B cell (primary cell): ENCODE measurements around the gene ZNF148. TPM values are rescaled to one million over a fixed set of nuclear protein-coding genes. Genes with fewer than 3 reads are reported as not detected.

Experiments used
- ATAC-seq: fragments of 200-7000 bp; cut with Tn5 transposase; one replicate; pipeline ENCODE4 v1.10.0; 2021; ENCODE audit warnings: low read depth, mild to moderate bottlenecking, moderate number of reproducible peaks, moderate library complexity
- CTCF ChIA-PET: fragments of 350-600 bp; sonication (Branson Sonifier 250); formaldehyde crosslinking; loops from one replicate; lab custom pipeline; 2021; ENCODE audit warnings: antibody characterized with exemption, inconsistent platforms; lab: Charles Lee
- POLR2A ChIA-PET: fragments of 350-600 bp; sonication (Branson Sonifier 250); formaldehyde crosslinking; loops from one replicate; lab custom pipeline; 2021; ENCODE audit warnings: antibody characterized with exemption; lab: Charles Lee
- DNase-seq: peaks from one replicate; pipeline ENCODE4 v3.0.0; 2013
- H2AFZ ChIP-seq: 2 replicates; pipeline ENCODE4 v1.6.1; 2012; ENCODE audit warnings: mild to moderate bottlenecking, low read depth, low read length; ENCODE audit not compliant: insufficient read depth, poor library complexity, severe bottlenecking
- H3K27ac ChIP-seq, 2 donors: 1 replicate in 1 of 2; 2 replicates in 1 of 2; pipeline ENCODE4 v1.5.1; 2012 to 2013; ENCODE audit warnings: low read length in 2 of 2, mild to moderate bottlenecking in 2 of 2, moderate library complexity in 1 of 2
- H3K27me3 ChIP-seq, 4 experiments: fragments of 200-600 bp in 1 of 4; sonication (generic) in 1 of 4; replicated peaks in 1 of 4; 1 replicate in 2 of 4; 2 replicates in 2 of 4; pipeline versions ENCODE4 v1.6.1 to v1.7.0; 2013 to 2016; ENCODE audit warnings: low read length in 3 of 4, mild to moderate bottlenecking in 2 of 4, mixed read lengths in 1 of 4, moderate library complexity in 1 of 4; ENCODE audit not compliant: insufficient read depth in 4 of 4, control insufficient read depth in 3 of 4; ENCODE audit errors: control extremely low read depth in 1 of 4
- H3K36me3 ChIP-seq, 2 experiments: replicated peaks in 1 of 2; 1 replicate in 1 of 2; 2 replicates in 1 of 2; pipeline versions ENCODE4 v1.6.1 to v1.7.1; 2013; ENCODE audit warnings: low read length in 1 of 2; ENCODE audit not compliant: insufficient read depth in 2 of 2, control insufficient read depth in 1 of 2; ENCODE audit errors: control extremely low read depth in 1 of 2, extremely low read depth in 1 of 2
- H3K4me1 ChIP-seq, 2 donors: fragments of 200-600 bp in 1 of 2; sonication (generic) in 1 of 2; 1 replicate in 1 of 2; 2 replicates in 1 of 2; pipeline versions ENCODE4 v1.5.1 to v1.6.1; 2013 to 2017; ENCODE audit warnings: low read length in 2 of 2; ENCODE audit not compliant: control insufficient read depth in 2 of 2, insufficient read depth in 2 of 2
- H3K4me2 ChIP-seq: replicated peaks from 2 replicates; pipeline ENCODE3; 2012; ENCODE audit warnings: mild to moderate bottlenecking, low read depth, low read length; ENCODE audit not compliant: poor library complexity, severe bottlenecking
- H3K4me3 ChIP-seq, 5 experiments: fragments of 200-600 bp in 1 of 5; sonication (generic) in 1 of 5; 1 replicate in 3 of 5; 2 replicates in 2 of 5; pipeline versions ENCODE4 v1.5.1 to v1.7.0; 2011 to 2016; ENCODE audit warnings: low read length in 4 of 5, mild to moderate bottlenecking in 4 of 5, low read depth in 2 of 5, control low read depth in 1 of 5, moderate library complexity in 1 of 5; ENCODE audit not compliant: insufficient read depth in 1 of 5; ENCODE audit errors: control extremely low read depth in 1 of 5, extremely low read depth in 1 of 5
- H3K79me2 ChIP-seq: fragments of 200-600 bp; sonication (generic); one replicate; pipeline ENCODE4 v1.6.0; 2016; ENCODE audit warnings: low read length; ENCODE audit not compliant: control insufficient read depth, insufficient read depth
- H3K9ac ChIP-seq: fragments of 200-600 bp; sonication (generic); 2 replicates; pipeline ENCODE4 v1.6.1; 2017; ENCODE audit warnings: mild to moderate bottlenecking, low read length, moderate library complexity
- H3K9me3 ChIP-seq, 3 donors: one replicate each; pipeline versions ENCODE4 v1.6.1 to v1.7.1; 2013; ENCODE audit warnings: low read length in 2 of 3; ENCODE audit not compliant: control insufficient read depth in 2 of 3, insufficient read depth in 1 of 3; ENCODE audit errors: control extremely low read depth in 1 of 3
- H4K20me1 ChIP-seq: 2 replicates; pipeline ENCODE4 v1.6.0; 2012; ENCODE audit warnings: mild to moderate bottlenecking, low read length; ENCODE audit not compliant: insufficient read depth, control insufficient read depth, poor library complexity, severe bottlenecking
- H3K27ac Mint-ChIP-seq: one replicate; pipeline ENCODE4 v1.8.0; 2021; ENCODE audit warnings: mixed read lengths
- H3K27me3 Mint-ChIP-seq: one replicate; pipeline ENCODE4 v1.8.0; 2021; ENCODE audit warnings: mixed read lengths
- H3K4me1 Mint-ChIP-seq: one replicate; pipeline ENCODE4 v1.8.0; 2021; ENCODE audit warnings: mixed read lengths
- H3K4me3 Mint-ChIP-seq: one replicate; pipeline ENCODE4 v1.8.0; 2021; ENCODE audit warnings: mixed read lengths
- H3K9me3 Mint-ChIP-seq: one replicate; pipeline ENCODE4 v1.8.0; 2022; ENCODE audit warnings: mixed read lengths; ENCODE audit not compliant: insufficient read depth
- CTCF ChIP-seq: fragments of 200-600 bp; IDR thresholded peaks from one replicate; pipeline ENCODE4 v1.8.0; 2022; ENCODE audit warnings: antibody characterized with exemption, mild to moderate bottlenecking
- EZH2 ChIP-seq: IDR thresholded peaks from 2 replicates; pipeline ENCODE4 v1.6.1; 2012; ENCODE audit warnings: borderline replicate concordance, low read depth, mild to moderate bottlenecking, moderate library complexity, low read length; ENCODE audit not compliant: insufficient read depth, poor library complexity, severe bottlenecking
- WGBS: methylation state at CpG from one replicate; pipeline ENCODE4 v1.1.5; 2013; ENCODE audit warnings: missing lambda C conversion rate; ENCODE audit not compliant: insufficient coverage; 5-methylcytosine and 5-hydroxymethylcytosine counted together
- intact Hi-C: fragments of 100-400 bp; cut with micrococcal nuclease; formaldehyde crosslinking; loops from one replicate; pipeline ENCODE4 v1.10.0; 2022
- polyA plus RNA-seq: library from polyadenylated mRNA; depleted of rRNA; stranded (reverse); fragments of >200 nt; gene quantifications from 2 replicates; pipeline ENCODE4 v1.2.3, GENCODE V29; 2012
- total RNA-seq, 2 donors: library from RNA; stranded (reverse); fragments of 120-200 nt in 1 of 2; gene quantifications; 1 replicate in 1 of 2; 2 replicates in 1 of 2; pipeline versions ENCODE4 v1.2.3 to v1.2.4, GENCODE V29; 2013 to 2022

Gene ZNF148
- total and polyA plus RNA-seq, 2 donors (not counting 1 experiment from before 2014, with no cell fraction given) = 8.1 to 71.5 TPM

- Histone ChIP-seq H3K79me2 (peaks cover 77% of the 10 kb centered on the region), H3K9me3 (no peaks in the 10 kb centered on the region), H2AFZ (no peak overlapping the region), H3K4me3 (no peak overlapping the region), H3K9ac (no peak overlapping the region), H3K4me1 (peaks cover 0 to 4% of the 10 kb centered on the region in 2 donors), H4K20me1 (peaks cover 63% of the 10 kb centered on the region), H3K27me3 (no peaks in the 10 kb centered on the region), H3K27ac (no peak overlapping the region), H3K36me3 (peaks cover 2 to 4% of the 10 kb centered on the region in 2 experiments), H3K4me2 (no peak overlapping the region)
- DNase-seq (no peak), ATAC-seq (no peak)
- 91% methylated on average over 5 of the region's 5 CpGs for WGBS
- Mint-ChIP-seq H3K27me3 (no peaks in the 10 kb centered on the region), H3K9me3 (peaks cover 6% of the 10 kb centered on the region), H3K4me1 (peaks cover 39% of the 10 kb centered on the region), H3K27ac (no peak overlapping the region), H3K4me3 (no peak overlapping the region)
- CTCF ChIA-PET = interaction anchor here (0.6 kb wide), 1 partner anchor 54 kb away, joined by 7 read pairs; no protein-coding TSS in a partner anchor
- intact Hi-C loops = no loop called here
- TF ChIP-seq CTCF = no peak
- POLR2A ChIA-PET = no interaction called here
Observed at GRCh38 chr3:125334675-125335560, 40.2 kb downstream of the ZNF148 start.

DNA sequence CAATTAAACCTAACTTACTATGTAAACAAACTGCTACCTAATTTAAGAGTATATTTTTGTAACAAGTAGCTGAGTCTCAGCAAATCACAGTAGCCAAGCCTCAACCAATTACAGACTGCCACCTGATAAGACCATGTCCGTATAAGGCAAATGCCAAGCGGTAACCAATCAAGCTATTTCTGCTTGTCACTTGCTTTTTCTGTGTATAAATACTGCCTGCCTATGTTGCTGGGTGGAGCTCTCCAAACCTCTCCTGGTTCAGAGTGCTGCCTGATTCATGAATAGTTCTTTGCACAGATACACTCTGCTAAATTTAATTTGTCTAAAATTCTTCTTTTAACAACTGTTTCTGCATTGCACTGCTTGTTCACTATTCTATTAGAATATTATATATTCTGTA lies 42.6 kb downstream of the ZNF148 start:
- peaks cover 31% of the 10 kb centered on the region for H3K4me1 Mint-ChIP-seq
- no peaks in the 10 kb centered on the region for H3K27me3 Mint-ChIP-seq
- POLR2A ChIA-PET = no interaction called here
- no peak overlapping the region for H2AFZ ChIP-seq
- peaks cover 0 to 4% of the 10 kb centered on the region in 2 donors for H3K4me1 ChIP-seq
- DNase-seq = no peak
- H3K27ac Mint-ChIP-seq = no peak overlapping the region
- WGBS = 67% methylated on average over 2 of the region's 2 CpGs
- no peak overlapping the region for H3K9ac ChIP-seq
- ATAC-seq = no peak
- H3K9me3 Mint-ChIP-seq = peaks cover 6% of the 10 kb centered on the region
- H3K79me2 ChIP-seq = peaks cover 55% of the 10 kb centered on the region
- no peaks in the 10 kb centered on the region for H3K27me3 ChIP-seq
- no peak overlapping the region for H3K4me3 ChIP-seq
- H3K27ac ChIP-seq = no peak overlapping the region
- H3K9me3 ChIP-seq = peaks cover 0 to 1% (median 0%) of the 10 kb centered on the region in 3 donors
- CTCF ChIA-PET = interaction anchor here (0.7 kb wide), 1 partner anchor 19 kb away, joined by 3 read pairs; no protein-coding TSS in a partner anchor
- no peak overlapping the region for H3K4me3 Mint-ChIP-seq
- peaks cover 42% of the 10 kb centered on the region for H4K20me1 ChIP-seq
- intact Hi-C loops = no loop called here
- no peak overlapping the region for H3K4me2 ChIP-seq
- peaks cover 2 to 8% of the 10 kb centered on the region in 2 experiments for H3K36me3 ChIP-seq
- TF ChIP-seq CTCF (no peak), EZH2 (no peak)
